ENCODE measurements around the gene MED13L. TPM values are rescaled to one million over a fixed set of nuclear protein-coding genes. Genes with fewer than 3 reads are reported as not detected.

Gene MED13L
- polyA plus RNA-seq, 1 of the 3 experiments (the other 2 are of a cell fraction) = 17.1 TPM

DNA sequence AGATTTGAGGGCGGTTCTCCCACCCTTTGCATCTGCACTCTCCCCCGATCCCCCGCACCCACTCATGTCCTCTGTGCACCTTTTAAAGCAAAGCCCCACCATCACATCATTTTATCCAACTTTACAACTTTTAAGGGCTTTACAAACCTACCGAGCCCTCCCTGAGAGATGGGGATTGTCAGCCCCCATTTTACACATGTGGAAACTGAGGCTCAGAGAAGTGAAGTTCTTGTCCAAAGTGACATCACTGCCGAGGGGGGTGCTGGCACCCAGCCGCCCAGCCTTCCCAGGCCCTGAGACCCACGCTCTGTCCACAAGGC lies 334.2 kb downstream of the MED13L start:
- Histone ChIP-seq H3K27me3 (ENCODE audit: insufficient read depth) (no peaks in the 10 kb centered on the region), H3K4me3 (ENCODE audit: low read depth in 2 of 2, low read length in 1 of 2) (no peak overlapping the region), H3F3A (replicated peaks; ENCODE audit: insufficient read depth) (no peaks in the 10 kb centered on the region), H3K4me1 (ENCODE audit: control insufficient read depth in 1 of 2, insufficient read depth in 2 of 2, low read depth in 1 of 2, low read length in 1 of 2) (no peaks in the 10 kb centered on the region), H3K36me3 (replicated peaks in 1 of 2; ENCODE audit: control insufficient read depth in 1 of 2, insufficient read depth in 2 of 2, low read length in 1 of 2) (no peaks in the 10 kb centered on the region), H2AFZ (ENCODE audit: low read depth) (no peak overlapping the region), H3K27ac (ENCODE audit: low read depth in 2 of 2, low read length in 1 of 2) (no peak overlapping the region), H4K20me1 (ENCODE audit: insufficient read depth) (no peaks in the 10 kb centered on the region), H3K9me2 (no peaks in the 10 kb centered on the region), H3K9ac (no peak overlapping the region), H3K79me2 (ENCODE audit: insufficient read depth) (no peaks in the 10 kb centered on the region), H3K9me3 (0 out of 2 replicates have a peak, but pooled peaks cover 9% of the 10 kb centered on the region), H3K4me2 (no peak overlapping the region)
- 84% methylated on average over 7 of the region's 7 CpGs for WGBS (ENCODE audit: low lambda C conversion rate)
- CTCF ChIA-PET = no interaction called here
- POLR2A ChIA-PET = no interaction called here
- TF ChIP-seq FOSL2 (IDR thresholded peaks at IDR 0.05; ENCODE audit: borderline replicate concordance, low read depth) (no peak), PBX3 (IDR thresholded peaks at IDR 0.05) (no peak)
- no peak for DNase-seq

GRCh38 chr12:115942346-115942745 lies 335.1 kb downstream of the MED13L start:
- Histone ChIP-seq H3K4me2 (no peak overlapping the region), H3F3A (replicated peaks; ENCODE audit: insufficient read depth) (no peaks in the 10 kb centered on the region), H3K36me3 (replicated peaks in 1 of 2; ENCODE audit: control insufficient read depth in 1 of 2, insufficient read depth in 2 of 2, low read length in 1 of 2) (no peaks in the 10 kb centered on the region), H3K9me3 (0 out of 2 replicates have a peak, but pooled peaks cover 10% of the 10 kb centered on the region), H2AFZ (ENCODE audit: low read depth) (no peak overlapping the region), H3K9ac (no peak overlapping the region), H3K9me2 (no peaks in the 10 kb centered on the region), H3K4me1 (ENCODE audit: control insufficient read depth in 1 of 2, insufficient read depth in 2 of 2, low read depth in 1 of 2, low read length in 1 of 2) (no peaks in the 10 kb centered on the region; a peak in 1 of 4 replicates), H4K20me1 (ENCODE audit: insufficient read depth) (no peaks in the 10 kb centered on the region), H3K27ac (ENCODE audit: low read depth in 2 of 2, low read length in 1 of 2) (no peak overlapping the region), H3K79me2 (ENCODE audit: insufficient read depth) (no peaks in the 10 kb centered on the region), H3K27me3 (ENCODE audit: insufficient read depth) (no peaks in the 10 kb centered on the region), H3K4me3 (ENCODE audit: low read depth in 2 of 2, low read length in 1 of 2) (no peak overlapping the region)
- CTCF ChIA-PET = no interaction called here
- POLR2A ChIA-PET = no interaction called here
- TF ChIP-seq TCF12 (IDR thresholded peaks at IDR 0.05) (no peak), MXI1 (IDR thresholded peaks at IDR 0.05; ENCODE audit: low read depth, low read length) (no peak), SIN3A (IDR thresholded peaks at IDR 0.05; ENCODE audit: borderline replicate concordance, low read depth, low read length) (no peak), PBX3 (IDR thresholded peaks at IDR 0.05) (no peak), MEF2A (IDR thresholded peaks at IDR 0.05; ENCODE audit: borderline replicate concordance, low read depth) (no peak), EP300 (IDR thresholded peaks at IDR 0.05; ENCODE audit: borderline replicate concordance in 1 of 2, low read depth in 1 of 2, low read length in 1 of 2) (no peak), JUND (IDR thresholded peaks at IDR 0.05) (no peak), CTCF (IDR thresholded peaks at IDR 0.05) (no peak), GABPA (IDR thresholded peaks at IDR 0.05; ENCODE audit: low read depth) (no peak), YY1 (IDR thresholded peaks at IDR 0.05; ENCODE audit: low read depth) (no peak), USF1 (IDR thresholded peaks at IDR 0.05; ENCODE audit: borderline replicate concordance, low read depth) (no peak)
- TF ChIP-seq, protein P1, sequence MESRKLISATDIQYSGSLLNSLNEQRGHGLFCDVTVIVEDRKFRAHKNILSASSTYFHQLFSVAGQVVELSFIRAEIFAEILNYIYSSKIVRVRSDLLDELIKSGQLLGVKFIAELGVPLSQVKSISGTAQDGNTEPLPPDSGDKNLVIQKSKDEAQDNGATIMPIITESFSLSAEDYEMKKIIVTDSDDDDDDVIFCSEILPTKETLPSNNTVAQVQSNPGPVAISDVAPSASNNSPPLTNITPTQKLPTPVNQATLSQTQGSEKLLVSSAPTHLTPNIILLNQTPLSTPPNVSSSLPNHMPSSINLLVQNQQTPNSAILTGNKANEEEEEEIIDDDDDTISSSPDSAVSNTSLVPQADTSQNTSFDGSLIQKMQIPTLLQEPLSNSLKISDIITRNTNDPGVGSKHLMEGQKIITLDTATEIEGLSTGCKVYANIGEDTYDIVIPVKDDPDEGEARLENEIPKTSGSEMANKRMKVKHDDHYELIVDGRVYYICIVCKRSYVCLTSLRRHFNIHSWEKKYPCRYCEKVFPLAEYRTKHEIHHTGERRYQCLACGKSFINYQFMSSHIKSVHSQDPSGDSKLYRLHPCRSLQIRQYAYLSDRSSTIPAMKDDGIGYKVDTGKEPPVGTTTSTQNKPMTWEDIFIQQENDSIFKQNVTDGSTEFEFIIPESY (IDR thresholded peaks at IDR 0.05; ENCODE audit: borderline replicate concordance, low read depth) = no peak
- TF ChIP-seq, protein P2, sequence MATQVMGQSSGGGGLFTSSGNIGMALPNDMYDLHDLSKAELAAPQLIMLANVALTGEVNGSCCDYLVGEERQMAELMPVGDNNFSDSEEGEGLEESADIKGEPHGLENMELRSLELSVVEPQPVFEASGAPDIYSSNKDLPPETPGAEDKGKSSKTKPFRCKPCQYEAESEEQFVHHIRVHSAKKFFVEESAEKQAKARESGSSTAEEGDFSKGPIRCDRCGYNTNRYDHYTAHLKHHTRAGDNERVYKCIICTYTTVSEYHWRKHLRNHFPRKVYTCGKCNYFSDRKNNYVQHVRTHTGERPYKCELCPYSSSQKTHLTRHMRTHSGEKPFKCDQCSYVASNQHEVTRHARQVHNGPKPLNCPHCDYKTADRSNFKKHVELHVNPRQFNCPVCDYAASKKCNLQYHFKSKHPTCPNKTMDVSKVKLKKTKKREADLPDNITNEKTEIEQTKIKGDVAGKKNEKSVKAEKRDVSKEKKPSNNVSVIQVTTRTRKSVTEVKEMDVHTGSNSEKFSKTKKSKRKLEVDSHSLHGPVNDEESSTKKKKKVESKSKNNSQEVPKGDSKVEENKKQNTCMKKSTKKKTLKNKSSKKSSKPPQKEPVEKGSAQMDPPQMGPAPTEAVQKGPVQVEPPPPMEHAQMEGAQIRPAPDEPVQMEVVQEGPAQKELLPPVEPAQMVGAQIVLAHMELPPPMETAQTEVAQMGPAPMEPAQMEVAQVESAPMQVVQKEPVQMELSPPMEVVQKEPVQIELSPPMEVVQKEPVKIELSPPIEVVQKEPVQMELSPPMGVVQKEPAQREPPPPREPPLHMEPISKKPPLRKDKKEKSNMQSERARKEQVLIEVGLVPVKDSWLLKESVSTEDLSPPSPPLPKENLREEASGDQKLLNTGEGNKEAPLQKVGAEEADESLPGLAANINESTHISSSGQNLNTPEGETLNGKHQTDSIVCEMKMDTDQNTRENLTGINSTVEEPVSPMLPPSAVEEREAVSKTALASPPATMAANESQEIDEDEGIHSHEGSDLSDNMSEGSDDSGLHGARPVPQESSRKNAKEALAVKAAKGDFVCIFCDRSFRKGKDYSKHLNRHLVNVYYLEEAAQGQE (IDR thresholded peaks at IDR 0.05; ENCODE audit: low read depth, low read length) = no peak
- DNase-seq = no peak
- 54% methylated on average over 1 of the region's 1 CpG for WGBS (ENCODE audit: low lambda C conversion rate)

Data from SK-N-SH (cell line).